Stimulated activated CD4-positive, alpha-beta T cell treated with anti-CD3 and anti-CD28 coated beads, Interleukin-1b, Interleukin-23, amount 100 ng/mL, for 24 hours (primary cell): Measurements from ENCODE around the gene GAD1.

Source experiments
- DNase-seq, 4 experiments: peaks; one replicate each; pipeline ENCODE4 v3.0.0-alpha.2; 2020; ENCODE audit warnings: low read depth in 4 of 4, low spot score in 1 of 4

Gene GAD1

DNA sequence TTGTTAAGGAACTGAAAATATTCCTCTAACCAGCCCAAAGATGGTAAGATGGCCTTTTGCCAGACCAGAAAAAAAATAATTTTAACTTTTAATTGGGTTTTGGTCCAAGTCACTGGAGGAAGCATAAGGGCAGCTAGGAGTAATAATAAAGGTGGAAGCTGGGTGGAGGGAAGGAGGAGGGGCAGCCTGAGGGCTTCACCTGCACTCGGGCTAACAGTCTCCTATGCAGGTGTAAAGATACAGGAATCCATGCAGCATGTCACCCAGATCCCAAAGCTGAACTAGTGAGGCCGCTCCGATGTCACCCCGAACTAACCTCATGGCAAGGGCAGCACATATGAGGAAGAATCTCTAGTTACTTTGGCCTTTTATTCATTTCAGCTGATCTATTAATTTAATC, 75.2 kb downstream of the GAD1 start:
- DNase-seq, result no peak

- no peak for DNase-seq
These were observed 75.8 kb downstream of the GAD1 start for GRCh38 chr2:170892391-170892951.

DNA sequence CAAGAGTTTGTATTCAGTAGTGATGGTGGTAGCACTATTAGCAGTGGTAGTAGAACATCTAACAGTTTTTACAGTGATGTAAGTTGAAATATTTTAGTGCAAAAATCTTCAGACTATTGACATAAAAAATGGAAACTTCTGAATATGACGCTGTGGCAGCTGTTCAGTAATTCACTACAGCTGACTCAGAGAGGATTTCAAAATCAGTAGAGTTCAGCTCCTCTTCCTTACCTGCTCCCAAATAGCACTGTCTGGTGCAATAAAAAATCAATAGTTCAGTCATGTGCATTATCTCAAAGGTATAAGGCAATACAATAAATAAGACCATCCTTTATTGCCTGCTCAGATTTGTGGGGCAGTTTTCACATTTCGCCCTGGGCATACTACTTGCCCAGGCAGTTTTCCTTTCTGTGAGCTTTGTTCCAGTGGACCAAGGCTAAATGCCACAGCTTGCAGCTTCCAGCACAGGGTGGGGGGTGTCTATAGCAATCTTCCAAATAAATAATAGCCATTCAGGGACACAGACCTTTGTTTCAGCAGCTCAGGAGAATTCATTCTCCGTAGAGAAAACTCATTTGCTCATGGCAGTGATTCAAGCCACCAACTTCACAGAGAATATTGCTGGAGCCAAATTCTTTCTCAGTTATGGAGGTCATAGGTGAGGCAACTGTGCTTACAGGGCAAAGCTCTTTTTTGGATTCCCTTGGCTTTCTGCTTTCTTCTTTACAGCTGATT, 78.5 kb downstream of the GAD1 start:
- DNase-seq, result no peak

- no peak for DNase-seq
These were observed 79.9 kb downstream of the GAD1 start for GRCh38 chr2:170896622-170897021.

GRCh38 chr2:170897108-170897507, 80.4 kb downstream of the GAD1 start:
- no peak for DNase-seq

GRCh38 chr2:170905864-170906263, 89.2 kb downstream of the GAD1 start:
- DNase-seq, result no peak
